ENCODE measurements around the gene SP8. TPM values are rescaled to one million over a fixed set of nuclear protein-coding genes. Genes with fewer than 3 reads are reported as not detected.
"Not testable (repeated sequence)": the region's sequence is repeated elsewhere in the genome, so short reads cannot be mapped to it uniquely, and the experiment has no call there.

Gene SP8
- total RNA-seq (2021; ENCODE audit: unreplicated experiment) (0.76 TPM), Bru-seq, nascent RNA (percentile 23 among the genes with signal in this experiment), BruChase-seq, experiment 1, labeled RNA remaining after a 6-hour chase (percentile 16 among the genes with signal in this experiment), BruChase-seq, experiment 2, labeled RNA remaining after a 2-hour chase (percentile 40 among the genes with signal in this experiment)
- 0.08 and 0.14 TPM in 2 replicates for polyA plus RNA-seq (2012)
- long read RNA-seq, result 0 reads

DNA sequence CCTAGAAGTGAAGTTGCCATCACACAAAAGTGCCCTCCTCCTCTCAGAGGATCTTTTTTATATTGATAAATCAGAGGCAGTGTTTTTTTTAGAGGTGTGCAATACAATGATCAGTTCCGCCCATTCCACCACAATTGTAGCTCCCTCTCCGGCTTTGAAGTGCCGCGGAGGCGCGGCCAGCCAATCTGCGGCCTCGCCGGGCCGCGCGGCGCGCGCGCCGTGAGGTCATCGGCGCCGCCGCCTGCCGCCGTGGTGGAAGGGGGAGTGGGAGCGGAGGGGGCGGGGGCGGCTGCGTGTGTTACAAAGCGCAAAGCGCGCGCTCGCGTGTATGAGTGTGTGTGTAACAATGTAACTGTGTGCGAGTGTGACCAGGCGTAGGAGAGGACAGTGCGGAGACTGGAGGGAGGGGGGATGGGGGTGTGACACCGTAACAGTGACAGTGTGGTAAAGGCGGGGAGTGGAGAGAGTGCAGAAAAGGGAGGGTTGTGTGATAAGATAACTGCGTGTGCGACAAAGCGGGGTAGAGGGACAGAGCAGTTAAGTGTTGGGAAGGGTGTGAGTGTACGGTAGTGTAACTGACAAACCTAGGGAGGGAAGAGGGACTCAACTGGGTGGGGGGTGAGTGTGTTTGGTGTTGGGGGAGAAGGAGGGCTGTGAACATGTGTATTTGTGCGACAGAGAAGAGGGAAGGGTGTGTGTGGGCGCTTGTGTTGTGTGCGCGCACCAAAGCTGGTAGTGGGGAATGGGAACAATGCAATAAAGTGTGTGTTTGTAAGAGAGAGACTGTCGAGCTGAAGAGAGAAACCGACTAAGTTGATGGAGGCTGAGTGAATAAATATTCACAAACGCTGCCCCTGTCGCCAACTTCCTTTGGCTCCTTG, at the start of gene SP8:
Gene SP8, minus strand, starts transcription at position 108 of the 881 bp plus-strand sequence. Its CDS starts 88 bp downstream, at position 20.
- POLR2A ChIA-PET, result no interaction called here
- Histone ChIP-seq H3K4me3 (replicated peaks in 1 of 2; ENCODE audit: low read depth in 1 of 2, low read length in 2 of 2) (peak within 1 kb of the TSS; percentile 45 to 58), H3K4me1 (ENCODE audit: control insufficient read depth in 1 of 2, insufficient read depth in 2 of 2, low read length in 2 of 2) (peaks cover 2 to 12% of the 10 kb centered on the region in 2 experiments; a peak in 1 of 4 replicates), H3K4me2 (ENCODE audit: low read length) (peak within 1 kb of the TSS; percentile 74), H3K9me2 (ENCODE audit: insufficient read depth) (no peaks in the 10 kb centered on the region), H3K27me3 (ENCODE audit: insufficient read depth, low read length) (0 out of 2 replicates have a peak, but pooled peaks cover 12% of the 10 kb centered on the region), H3K9me3 (ENCODE audit: control insufficient read depth in 1 of 2, insufficient read depth in 1 of 2, low read depth in 1 of 2, low read length in 2 of 2) (no peaks in the 10 kb centered on the region), H4K20me1 (ENCODE audit: insufficient read depth) (no peaks in the 10 kb centered on the region), H3K27ac (ENCODE audit: low read depth, low read length) (no peak within 1 kb of the TSS), H3K79me2 (ENCODE audit: insufficient read depth, low read length) (no peaks in the 10 kb centered on the region), H3K9ac (ENCODE audit: low read length) (peak within 1 kb of the TSS; percentile 23; the same call in 1 of the 2 replicates), H2AFZ (ENCODE audit: low read depth, low read length, poor library complexity, severe bottlenecking) (peak within 1 kb of the TSS; percentile 84), H3K36me3 (ENCODE audit: control insufficient read depth in 1 of 2, insufficient read depth in 2 of 2, low read length in 2 of 2) (no peaks in the 10 kb centered on the region)
- ATAC-seq, result peak; percentile 85
- DNase-seq (ENCODE audit: low read depth, low spot score), result no peak
- CTCF ChIA-PET, result no interaction called here
- no TSS peak for BruUV-seq (replicated peaks)
- no peak for TF ChIP-seq JUND (IDR thresholded peaks at IDR 0.05)
- peak; percentile 35; the same call in 1 of the 2 replicates for TF ChIP-seq EGR1 (IDR thresholded peaks at IDR 0.05; ENCODE audit: low read depth)
- no peak for TF ChIP-seq EZH2phosphoT487 (IDR thresholded peaks at IDR 0.05; ENCODE audit: borderline replicate concordance)
- TF ChIP-seq POLR2A (IDR thresholded peaks at IDR 0.05; ENCODE audit: borderline replicate concordance, extremely low read depth, insufficient read depth, insufficient read length), result peak; percentile 12
- no peak for TF ChIP-seq EZH2 (IDR thresholded peaks at IDR 0.05)
- TF ChIP-seq, protein P1, sequence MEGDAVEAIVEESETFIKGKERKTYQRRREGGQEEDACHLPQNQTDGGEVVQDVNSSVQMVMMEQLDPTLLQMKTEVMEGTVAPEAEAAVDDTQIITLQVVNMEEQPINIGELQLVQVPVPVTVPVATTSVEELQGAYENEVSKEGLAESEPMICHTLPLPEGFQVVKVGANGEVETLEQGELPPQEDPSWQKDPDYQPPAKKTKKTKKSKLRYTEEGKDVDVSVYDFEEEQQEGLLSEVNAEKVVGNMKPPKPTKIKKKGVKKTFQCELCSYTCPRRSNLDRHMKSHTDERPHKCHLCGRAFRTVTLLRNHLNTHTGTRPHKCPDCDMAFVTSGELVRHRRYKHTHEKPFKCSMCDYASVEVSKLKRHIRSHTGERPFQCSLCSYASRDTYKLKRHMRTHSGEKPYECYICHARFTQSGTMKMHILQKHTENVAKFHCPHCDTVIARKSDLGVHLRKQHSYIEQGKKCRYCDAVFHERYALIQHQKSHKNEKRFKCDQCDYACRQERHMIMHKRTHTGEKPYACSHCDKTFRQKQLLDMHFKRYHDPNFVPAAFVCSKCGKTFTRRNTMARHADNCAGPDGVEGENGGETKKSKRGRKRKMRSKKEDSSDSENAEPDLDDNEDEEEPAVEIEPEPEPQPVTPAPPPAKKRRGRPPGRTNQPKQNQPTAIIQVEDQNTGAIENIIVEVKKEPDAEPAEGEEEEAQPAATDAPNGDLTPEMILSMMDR (IDR thresholded peaks at IDR 0.05 in 2 of 3, conservative IDR thresholded peaks at IDR 0.05 in 1 of 3; ENCODE audit: borderline replicate concordance in 1 of 3, insufficient read depth in 1 of 3, low read depth in 2 of 3, low read length in 2 of 3), result no peak
- no peak for TF ChIP-seq ZBTB33 (IDR thresholded peaks at IDR 0.05; ENCODE audit: extremely low read depth, insufficient replicate concordance, low read length)
- TF ChIP-seq FOSL1 (IDR thresholded peaks at IDR 0.05; ENCODE audit: low read depth), result no peak
- TF ChIP-seq SRF (IDR thresholded peaks at IDR 0.05; ENCODE audit: low read depth), result no peak
- no peak for TF ChIP-seq ELF1 (IDR thresholded peaks at IDR 0.05; ENCODE audit: borderline replicate concordance, low read depth)
- TF ChIP-seq TCF7L2 (IDR thresholded peaks at IDR 0.05; ENCODE audit: borderline replicate concordance, extremely low read depth, insufficient read depth, insufficient read length), result peak; percentile 96
- no peak for TF ChIP-seq POLR2AphosphoS5 (IDR thresholded peaks at IDR 0.05; ENCODE audit: low read depth, low read length)
- no peak for TF ChIP-seq ZNF274 (IDR thresholded peaks at IDR 0.05; ENCODE audit: low read depth, low read length)
- no peak for TF ChIP-seq SP1 (IDR thresholded peaks at IDR 0.05; ENCODE audit: low read depth)
- intact Hi-C loops (cut with micrococcal nuclease), result no loop called here
- RAD21 ChIA-PET (ENCODE audit: low non-redundant PET in 1 of 2, low total read pairs in 2 of 2, uncharacterized antibody in 2 of 2, unreplicated experiment in 2 of 2), result no interaction called here

- intact Hi-C loops (cut with micrococcal nuclease); CTCF ChIA-PET: not testable (repeated sequence)
Observed at GRCh38 chr7:20836424-20836823, 49.7 kb upstream of the SP8 start.

More at GRCh38 chr7:20836424-20836823, 49.7 kb upstream of the SP8 start:
- H3K9me3 ChIP-seq (ENCODE audit: control insufficient read depth in 1 of 2, insufficient read depth in 1 of 2, low read depth in 1 of 2, low read length in 2 of 2); H3K36me3 ChIP-seq (ENCODE audit: control insufficient read depth in 1 of 2, insufficient read depth in 2 of 2, low read length in 2 of 2); RAD21 ChIA-PET (ENCODE audit: low non-redundant PET in 1 of 2, low total read pairs in 2 of 2, uncharacterized antibody in 2 of 2, unreplicated experiment in 2 of 2); POLR2A ChIA-PET; ATAC-seq; DNase-seq (ENCODE audit: low read depth, low spot score); H3K4me2 ChIP-seq (ENCODE audit: low read length); H4K20me1 ChIP-seq (ENCODE audit: insufficient read depth); H3K9me2 ChIP-seq (ENCODE audit: insufficient read depth); H3K9ac ChIP-seq (ENCODE audit: low read length); H3K27me3 ChIP-seq (ENCODE audit: insufficient read depth, low read length); BruUV-seq (replicated peaks); H3K79me2 ChIP-seq (ENCODE audit: insufficient read depth, low read length); H3K27ac ChIP-seq (ENCODE audit: low read depth, low read length); H3K4me1 ChIP-seq (ENCODE audit: control insufficient read depth in 1 of 2, insufficient read depth in 2 of 2, low read length in 2 of 2); H3K4me3 ChIP-seq (replicated peaks in 1 of 2; ENCODE audit: low read depth in 1 of 2, low read length in 2 of 2); H2AFZ ChIP-seq (ENCODE audit: low read depth, low read length, poor library complexity, severe bottlenecking): not testable (repeated sequence)

Data from HCT116 (cell line).